ENCODE measurements around the gene MIGA2.
A peak's percentile ranks its signal among the peaks of the same experiment; 100 is the strongest.

Gene MIGA2

DNA sequence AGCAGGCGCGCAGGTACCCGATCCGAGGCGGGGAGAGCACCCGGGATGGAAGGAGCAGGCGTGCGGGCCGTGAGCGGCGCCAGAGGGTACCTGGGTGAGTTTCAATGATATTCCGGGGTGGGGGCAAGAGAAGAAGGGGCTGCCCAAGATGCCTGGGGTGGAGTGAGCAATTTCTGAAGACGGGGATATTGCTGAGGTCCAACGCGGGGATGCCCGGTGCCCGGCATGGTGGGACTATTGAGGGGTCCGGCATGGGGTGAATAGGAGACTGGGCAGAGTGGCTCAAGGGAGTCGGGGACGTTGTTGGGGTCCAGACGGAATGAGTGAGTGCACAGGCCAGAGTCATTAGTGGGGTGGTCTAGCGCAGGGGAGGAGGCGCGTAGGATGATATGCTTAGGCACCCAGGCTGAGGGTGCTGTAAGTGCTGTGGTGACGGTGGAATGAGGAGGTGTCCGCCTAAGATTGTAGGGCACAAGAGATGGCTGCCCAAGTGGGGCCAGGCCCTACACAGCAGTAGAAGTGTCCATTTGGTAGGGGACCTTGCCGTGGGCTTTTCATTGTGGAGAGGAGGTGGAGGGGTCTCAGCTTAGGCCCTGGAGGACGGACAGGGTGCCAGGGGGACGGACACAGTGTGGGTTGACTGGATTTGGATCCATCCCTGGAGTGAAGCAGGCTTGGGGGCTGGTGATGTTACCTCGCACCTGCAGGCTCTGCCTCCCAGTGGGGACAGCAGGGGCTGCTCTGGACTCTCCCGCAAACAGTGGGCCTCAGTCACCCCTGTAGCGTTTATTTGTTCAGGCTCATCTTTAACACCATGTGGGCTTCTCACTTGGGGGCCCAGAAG is 719 bp downstream of the MIGA2 start:
- no peak for DNase-seq (ENCODE audit: low read depth in 2 of 2)

DNA sequence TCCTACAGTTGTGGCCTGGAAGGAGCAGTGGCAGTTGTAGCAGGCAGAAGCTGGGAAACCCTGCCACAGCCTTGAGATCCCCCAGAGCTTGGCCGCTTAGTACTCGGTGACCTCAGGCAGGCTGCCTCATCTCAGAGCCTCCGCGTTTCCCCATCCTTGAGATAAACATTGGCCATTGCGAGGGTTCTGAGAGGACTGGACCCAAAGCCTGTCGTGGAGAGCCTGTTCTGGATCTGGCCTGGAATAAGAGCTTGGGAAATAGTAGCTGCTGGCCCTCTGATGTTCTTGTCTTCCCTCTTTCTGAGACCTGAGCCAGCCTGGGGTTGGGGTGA is 1.3 kb downstream of the MIGA2 start:
- no peak for DNase-seq (ENCODE audit: low read depth in 2 of 2)

DNA sequence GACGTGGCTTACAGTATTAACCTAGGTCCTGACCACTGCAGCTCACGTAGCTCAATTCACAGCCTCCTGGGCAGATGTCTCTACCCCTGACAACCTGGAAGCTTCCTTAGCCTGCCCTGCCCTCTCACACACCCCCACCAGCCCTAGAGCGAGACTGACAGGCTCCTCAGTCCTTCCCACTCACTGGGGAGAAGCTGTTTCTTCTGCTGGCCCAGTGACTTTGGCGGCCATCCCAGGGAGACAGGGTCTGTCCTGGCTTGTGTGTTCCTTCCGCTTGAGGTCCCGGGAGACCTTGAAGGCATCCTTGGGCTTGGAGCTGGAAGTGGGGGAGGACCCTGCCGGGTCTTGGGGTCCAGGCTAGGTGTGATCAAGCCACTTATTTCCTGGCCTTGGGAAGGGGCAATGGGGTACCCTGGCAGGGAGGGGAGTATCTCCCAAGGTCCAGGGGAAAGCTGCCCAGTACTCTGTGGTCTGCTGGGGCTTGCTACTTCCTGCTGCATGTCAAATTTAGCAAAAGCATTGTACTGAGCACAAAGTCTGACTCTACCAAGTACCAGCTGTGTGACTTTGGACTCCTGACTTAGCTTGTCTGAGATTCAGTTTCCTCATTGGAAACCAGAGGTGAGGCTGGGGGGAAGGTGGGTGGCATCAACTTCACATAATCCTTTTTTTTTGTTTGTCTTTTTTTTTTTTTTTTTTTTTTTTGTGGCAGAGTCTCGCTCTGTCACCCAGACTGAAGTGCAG is 1.9 kb downstream of the MIGA2 start:
- no peak for DNase-seq (ENCODE audit: low read depth in 2 of 2)

GRCh38 chr9:129040113-129040643 is 3.8 kb downstream of the MIGA2 start:
- no peak for DNase-seq (ENCODE audit: low read depth in 2 of 2)

DNA sequence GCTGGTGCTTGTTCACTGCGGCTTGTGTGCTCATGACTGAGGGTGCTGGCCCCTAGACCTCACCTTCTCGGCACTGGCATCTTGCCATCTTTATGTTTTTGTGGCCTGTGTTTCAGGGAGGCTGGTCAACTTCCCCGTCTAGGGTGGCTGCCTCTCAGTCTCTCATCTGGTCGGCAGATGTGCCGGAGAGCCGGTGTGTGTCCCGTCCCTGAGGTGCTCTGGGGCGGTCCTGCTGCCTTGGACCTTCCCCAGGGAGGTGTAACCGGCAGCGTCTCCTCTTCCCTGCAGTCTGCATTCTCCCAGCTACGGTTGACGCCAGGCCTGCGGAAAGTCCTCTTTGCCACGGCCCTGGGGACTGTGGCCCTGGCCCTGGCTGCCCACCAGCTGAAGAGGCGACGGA is 5.6 kb downstream of the MIGA2 start:
- no peak for DNase-seq (ENCODE audit: low read depth in 2 of 2)

DNA sequence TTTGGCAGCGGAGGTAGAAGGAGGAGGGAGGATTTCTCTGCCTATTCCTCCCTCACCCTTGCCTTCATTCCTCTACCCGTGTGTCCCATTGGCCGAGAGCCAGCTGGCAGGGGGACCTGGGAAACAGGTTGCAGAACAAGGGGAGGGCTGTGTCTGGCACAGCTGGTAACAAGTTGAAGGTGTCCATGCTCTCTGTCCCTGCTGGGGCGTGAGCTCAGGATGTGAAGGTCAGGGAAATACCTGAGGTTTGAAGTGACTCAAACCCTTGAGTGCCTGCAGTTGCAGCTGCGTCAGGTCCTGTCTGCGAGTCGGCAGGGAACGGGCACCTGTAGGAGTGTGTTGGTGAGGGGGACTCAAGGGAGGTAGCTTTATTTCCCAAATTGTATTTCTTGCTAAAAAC is 16.2 kb downstream of the MIGA2 start:
- no peak for DNase-seq (ENCODE audit: low read depth in 2 of 2)

GRCh38 chr9:129053020-129053419 is 16.6 kb downstream of the MIGA2 start:
- no peak for DNase-seq (ENCODE audit: low read depth in 2 of 2)

DNA sequence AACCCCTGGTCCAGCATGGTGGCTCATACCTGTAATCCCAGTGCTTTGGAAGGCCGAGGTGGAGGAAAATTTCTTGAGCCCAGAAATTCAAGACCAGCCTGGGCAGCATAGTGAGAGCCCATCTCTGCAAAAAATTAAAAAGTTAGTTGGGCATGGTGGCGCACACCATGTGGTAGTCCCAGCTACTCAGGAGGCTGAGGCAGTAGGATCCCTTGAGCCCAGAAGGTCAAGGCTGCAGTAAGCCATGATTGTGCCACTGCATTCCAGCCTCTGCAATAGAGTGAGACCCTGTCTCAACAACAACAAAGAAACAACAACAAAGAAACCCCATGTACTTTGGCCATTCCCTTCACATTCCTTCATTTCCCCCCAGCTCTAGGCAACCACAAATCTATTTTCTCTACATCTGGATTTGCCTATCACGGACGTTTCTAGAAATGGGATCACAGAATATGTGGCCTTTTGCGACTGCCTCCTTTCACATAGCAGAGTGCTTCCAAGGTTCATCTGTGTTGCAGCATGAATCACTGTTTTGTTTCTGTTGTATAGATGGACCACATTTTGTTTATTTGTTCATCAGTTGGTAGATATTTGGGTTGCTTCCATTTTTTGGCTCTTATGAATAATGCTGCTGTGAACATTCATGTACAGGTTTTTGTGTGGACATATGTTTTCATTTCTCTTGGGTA is 17.9 kb downstream of the MIGA2 start:
- DNase-seq (ENCODE audit: low read depth in 2 of 2): no peak

DNA sequence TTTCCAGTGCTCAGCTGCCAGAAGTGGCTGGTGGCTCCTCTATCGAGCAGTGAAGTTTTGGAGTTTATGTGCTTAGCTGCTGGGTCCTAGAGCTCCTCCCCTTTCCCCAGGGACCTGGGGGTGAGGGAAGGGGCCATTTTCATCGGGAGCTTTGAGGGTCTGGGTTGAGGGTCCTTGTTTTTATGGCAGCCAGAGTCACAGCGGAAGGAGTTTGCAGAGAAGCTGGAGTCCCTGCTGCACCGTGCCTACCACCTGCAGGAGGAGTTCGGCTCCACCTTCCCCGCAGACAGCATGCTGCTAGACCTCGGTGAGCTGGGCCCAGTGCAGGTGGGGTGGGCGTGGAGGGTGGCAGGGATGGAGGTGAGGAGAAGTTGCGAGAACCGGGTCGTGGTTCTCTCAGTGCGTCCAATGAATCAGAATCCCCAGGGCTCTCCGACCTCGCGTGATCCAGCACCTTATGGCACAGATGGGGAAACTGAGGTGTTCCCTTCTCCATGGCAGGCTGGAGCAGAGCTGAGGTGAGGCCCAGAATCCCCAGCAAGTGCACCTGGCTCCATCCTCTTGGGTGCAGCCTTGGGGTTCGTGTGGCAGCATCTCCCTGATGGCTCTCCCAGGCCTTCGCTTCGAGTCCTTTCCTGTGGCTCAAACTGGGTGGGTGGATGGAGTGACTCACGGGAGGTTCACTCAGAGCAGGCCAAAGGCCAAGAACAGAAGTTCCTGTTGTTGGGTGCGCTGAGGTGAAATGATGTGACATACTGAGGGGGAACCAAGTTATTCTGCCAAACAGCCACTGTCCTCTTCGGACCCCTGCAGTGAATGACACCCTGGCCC is 22.8 kb downstream of the MIGA2 start:
- no peak for DNase-seq (ENCODE audit: low read depth in 2 of 2)

GRCh38 chr9:129059796-129060785 is 23.7 kb downstream of the MIGA2 start:
- no peak for DNase-seq (ENCODE audit: low read depth in 2 of 2)

DNA sequence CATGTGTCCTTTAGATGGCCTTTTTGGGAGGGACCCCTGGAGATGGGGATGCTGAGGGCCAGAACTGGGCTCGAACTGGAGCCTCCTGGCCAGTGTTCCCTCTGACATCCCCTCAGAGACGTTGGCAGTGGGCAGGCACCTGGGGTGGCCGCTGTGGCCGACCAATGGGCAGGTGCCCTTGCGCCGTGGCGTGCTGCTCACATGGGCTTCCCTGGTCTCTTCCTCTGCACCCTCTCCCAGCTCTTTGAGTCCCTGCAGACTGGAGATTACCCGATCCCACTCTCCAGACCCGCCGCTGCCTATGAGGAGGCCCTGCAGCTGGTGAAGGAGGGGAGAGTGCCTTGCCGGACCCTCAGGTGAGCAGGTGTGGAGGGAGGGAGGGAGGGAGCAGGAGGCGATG is 24.6 kb downstream of the MIGA2 start:
- no peak for DNase-seq (ENCODE audit: low read depth in 2 of 2)

DNA sequence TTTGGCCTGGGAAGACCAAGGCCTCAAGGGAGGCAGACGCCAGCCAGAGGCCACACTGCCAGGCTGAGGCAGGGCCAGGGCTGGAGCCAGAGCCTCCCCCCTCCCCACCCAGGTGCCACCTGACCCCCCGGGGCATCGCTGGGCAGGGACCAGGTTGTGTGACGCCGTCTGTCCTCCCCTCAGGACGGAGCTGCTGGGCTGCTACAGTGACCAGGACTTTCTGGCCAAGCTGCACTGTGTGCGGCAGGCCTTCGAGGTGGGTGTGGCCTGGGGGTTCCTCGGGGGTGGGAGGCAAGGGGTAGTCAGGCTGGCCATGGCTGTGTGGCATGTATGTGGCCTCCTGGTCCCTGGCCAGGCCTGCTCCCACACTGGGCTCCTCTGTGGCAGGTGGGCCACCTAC is 26.6 kb downstream of the MIGA2 start:
- DNase-seq (ENCODE audit: low read depth in 2 of 2): no peak

DNA sequence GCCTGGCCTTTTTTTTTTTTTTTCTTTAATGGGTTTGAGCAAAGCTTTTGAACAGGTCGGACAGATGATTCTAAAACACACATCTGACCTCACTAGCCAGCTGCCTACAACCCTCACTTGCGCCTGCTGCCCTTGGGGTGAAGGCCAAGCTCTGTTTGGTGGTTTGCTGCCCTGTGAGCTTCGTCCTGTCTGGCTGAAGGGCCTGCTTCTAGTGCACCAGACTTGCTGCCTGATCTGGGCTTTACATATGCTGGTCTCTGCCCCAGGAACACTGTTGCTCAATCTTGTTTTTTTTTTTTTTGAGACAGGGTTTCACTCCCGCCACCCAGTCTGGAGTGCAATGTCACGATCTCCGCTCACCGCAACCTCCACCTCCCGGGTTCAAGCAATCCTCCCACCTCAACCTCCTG is 28.1 kb downstream of the MIGA2 start:
- DNase-seq (ENCODE audit: low read depth in 2 of 2): no peak

- no peak for DNase-seq (ENCODE audit: low read depth in 2 of 2)
Measured at GRCh38 chr9:129068110-129068509, 31.7 kb downstream of the MIGA2 start.

- peak in 1 of 2 donors; percentile 36 for DNase-seq (ENCODE audit: low read depth in 2 of 2)
Measured at GRCh38 chr9:129068990-129069861, 32.8 kb downstream of the MIGA2 start.

DNA sequence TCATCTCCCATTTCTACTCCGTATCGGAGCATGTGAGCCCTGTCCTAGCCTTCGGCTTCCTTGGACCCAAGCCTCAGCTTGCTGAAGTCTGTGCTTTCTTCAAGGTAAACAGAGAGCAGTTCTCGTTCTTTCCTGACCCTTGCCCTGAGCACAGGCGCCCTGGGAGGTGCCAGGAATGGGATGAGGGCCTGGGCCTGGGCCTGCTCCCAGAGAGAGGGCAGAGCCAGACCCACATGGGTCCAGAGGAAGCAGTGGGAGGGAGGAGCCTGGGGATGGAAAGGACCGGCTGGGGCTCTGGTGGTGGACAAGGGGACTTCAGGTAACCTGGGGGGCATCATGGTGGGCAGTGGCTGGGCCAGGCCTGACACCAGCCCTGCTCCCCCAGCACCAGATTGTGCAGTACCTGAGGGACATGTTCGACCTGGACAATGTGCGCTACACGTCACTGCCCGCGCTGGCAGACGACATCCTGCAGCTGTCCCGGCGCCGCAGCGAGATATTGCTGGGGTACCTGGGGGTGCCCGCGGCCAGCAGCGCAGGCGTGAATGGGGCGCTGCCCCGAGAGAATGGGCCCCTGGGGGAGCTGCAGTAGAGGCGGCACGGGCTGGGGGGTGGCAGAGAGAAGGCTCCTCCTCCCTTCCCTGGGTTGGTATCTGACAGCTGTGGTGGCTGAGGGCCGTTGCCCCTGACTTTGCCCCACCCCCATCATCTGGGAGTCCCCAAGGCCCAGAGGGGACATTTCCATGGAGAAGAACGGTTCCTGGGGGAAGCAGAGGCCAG is 33.6 kb downstream of the MIGA2 start:
- DNase-seq (ENCODE audit: low read depth in 2 of 2): no peak

GRCh38 chr9:129070696-129071525 is 34.5 kb downstream of the MIGA2 start:
- DNase-seq (ENCODE audit: low read depth in 2 of 2): no peak
